C4-2B (cell line): ENCODE results near the gene PIP4K2B.

ENCODE experiments used
- H3K27ac ChIP-seq: fragments of 450-650 bp; 2 replicates; pipeline ENCODE4 v1.5.1; 2017
- ZFX ChIP-seq: fragments of 450-650 bp; IDR thresholded peaks from 2 replicates; pipeline ENCODE4 v1.6.1; 2017
- TF ChIP-seq, protein P1 (sequence below): fragments of 450-650 bp; conservative IDR thresholded peaks from 2 replicates; pipeline ENCODE4 v1.5.1; 2017; ENCODE audit warnings: mild to moderate bottlenecking

The PIP4K2B gene

DNA sequence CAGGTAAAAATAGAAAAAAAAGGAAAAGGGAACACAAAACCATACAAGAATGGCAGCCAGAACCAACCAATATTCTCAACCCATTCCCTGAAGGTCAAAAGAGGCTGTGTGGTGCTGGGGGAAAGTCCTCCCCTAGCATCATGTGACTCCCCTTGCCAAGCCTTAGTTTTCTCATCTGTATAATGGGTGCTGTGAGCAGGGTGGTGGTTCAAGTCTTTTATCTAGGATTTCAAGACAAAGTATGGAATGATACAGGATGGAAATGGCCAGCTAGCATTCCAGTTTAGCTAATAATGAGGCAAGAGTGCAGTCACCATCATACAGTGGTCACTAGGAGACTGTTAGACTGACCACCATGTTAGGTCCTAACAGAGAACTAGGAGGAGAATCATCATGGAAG lies 26.1 kb downstream of the PIP4K2B start:
- no peak overlapping the region for H3K27ac ChIP-seq

DNA sequence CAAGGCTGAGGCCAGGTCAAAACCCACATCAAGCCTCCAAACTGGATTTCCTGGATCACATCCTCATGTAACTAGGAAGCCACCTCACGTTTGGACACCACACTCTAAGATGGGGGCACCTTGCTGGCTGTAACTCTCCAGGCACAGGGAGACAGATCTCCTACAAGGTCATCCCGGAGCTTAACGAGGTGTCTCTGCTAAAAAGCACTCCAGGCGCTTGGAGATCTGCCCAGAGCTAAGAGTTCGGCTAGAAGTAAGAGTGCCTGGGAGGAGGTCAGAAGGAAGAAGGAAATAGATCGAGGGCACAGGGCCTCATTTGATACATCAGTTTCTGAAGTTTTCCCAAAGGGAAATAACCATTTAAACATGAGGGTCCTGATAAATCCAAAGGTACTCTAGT lies 30.9 kb downstream of the PIP4K2B start:
- H3K27ac ChIP-seq, result peak overlapping the region; percentile 57
- no peak for TF ChIP-seq ZFX
- TF ChIP-seq, protein P1, sequence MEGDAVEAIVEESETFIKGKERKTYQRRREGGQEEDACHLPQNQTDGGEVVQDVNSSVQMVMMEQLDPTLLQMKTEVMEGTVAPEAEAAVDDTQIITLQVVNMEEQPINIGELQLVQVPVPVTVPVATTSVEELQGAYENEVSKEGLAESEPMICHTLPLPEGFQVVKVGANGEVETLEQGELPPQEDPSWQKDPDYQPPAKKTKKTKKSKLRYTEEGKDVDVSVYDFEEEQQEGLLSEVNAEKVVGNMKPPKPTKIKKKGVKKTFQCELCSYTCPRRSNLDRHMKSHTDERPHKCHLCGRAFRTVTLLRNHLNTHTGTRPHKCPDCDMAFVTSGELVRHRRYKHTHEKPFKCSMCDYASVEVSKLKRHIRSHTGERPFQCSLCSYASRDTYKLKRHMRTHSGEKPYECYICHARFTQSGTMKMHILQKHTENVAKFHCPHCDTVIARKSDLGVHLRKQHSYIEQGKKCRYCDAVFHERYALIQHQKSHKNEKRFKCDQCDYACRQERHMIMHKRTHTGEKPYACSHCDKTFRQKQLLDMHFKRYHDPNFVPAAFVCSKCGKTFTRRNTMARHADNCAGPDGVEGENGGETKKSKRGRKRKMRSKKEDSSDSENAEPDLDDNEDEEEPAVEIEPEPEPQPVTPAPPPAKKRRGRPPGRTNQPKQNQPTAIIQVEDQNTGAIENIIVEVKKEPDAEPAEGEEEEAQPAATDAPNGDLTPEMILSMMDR, result no peak

More for the DNA sequence above, 26.1 kb downstream of the PIP4K2B start:
- TF ChIP-seq ZFX, result no peak
- TF ChIP-seq, protein P1, result no peak

DNA sequence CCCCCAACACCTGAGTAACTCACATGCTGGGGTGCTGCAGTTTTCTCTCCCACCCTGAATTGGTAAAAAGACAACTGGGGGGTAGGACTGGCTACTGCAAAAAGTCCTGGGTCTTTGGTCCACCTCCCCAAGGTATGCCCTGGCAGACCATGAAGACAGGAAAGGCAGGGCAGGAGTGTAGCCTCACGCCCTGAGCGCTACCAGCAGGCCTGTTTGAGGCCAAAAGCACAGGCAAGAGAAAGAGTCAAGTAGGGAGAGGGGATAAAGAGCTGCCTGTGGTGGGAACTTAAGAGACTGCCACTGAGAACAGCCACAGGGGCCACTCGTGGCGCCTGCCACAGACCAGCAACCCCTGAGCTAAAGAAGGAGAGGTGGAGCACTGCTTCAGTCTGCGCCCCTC lies 33.0 kb downstream of the PIP4K2B start:
- no peak for TF ChIP-seq ZFX
- TF ChIP-seq, protein P1, result no peak

DNA sequence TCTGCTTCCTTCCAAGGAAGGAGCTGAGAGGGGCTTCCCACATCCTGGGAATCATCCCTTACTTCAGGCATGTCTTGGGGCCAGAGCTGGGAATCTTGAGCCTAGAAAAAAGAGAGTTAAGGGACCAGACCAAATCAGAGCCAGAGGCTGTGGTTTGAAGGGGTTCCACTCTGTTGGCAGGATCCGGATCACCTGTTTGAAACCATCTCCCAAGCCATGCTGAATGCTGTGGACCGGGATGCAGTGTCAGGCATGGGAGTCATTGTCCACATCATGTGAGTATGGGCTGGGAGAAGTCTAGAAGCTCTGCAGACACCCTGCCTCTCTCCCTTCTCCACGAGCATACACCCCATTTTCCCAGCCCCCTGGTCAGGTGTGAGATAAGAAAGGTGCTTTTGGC lies 37.1 kb downstream of the PIP4K2B start:
- TF ChIP-seq ZFX, result no peak
- TF ChIP-seq, protein P1, result no peak
- H3K27ac ChIP-seq, result no peak overlapping the region

More for the DNA sequence above, 33.0 kb downstream of the PIP4K2B start:
- H3K27ac ChIP-seq, result no peak overlapping the region

DNA sequence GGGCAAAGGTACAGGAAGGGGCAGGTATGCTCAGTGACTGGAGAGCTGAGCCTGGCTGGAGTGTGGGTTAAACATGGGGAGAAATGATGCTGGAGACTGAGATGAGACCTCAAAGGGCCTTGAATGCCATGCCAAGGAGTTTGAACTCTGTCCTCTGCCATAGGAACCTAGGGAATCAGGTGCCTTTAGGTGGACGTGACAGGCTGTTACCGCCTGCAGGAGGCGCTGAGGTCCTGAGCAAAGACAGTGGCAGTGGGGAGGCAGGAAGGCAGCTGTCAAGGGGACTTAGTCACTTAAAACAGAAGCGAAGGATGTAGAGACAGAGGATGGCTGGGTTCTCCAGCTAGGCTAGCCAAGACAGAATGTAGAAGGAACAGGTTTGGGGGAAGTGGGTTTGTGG lies 37.7 kb downstream of the PIP4K2B start:
- TF ChIP-seq, protein P1, result no peak
- no peak for TF ChIP-seq ZFX
- no peak overlapping the region for H3K27ac ChIP-seq

DNA sequence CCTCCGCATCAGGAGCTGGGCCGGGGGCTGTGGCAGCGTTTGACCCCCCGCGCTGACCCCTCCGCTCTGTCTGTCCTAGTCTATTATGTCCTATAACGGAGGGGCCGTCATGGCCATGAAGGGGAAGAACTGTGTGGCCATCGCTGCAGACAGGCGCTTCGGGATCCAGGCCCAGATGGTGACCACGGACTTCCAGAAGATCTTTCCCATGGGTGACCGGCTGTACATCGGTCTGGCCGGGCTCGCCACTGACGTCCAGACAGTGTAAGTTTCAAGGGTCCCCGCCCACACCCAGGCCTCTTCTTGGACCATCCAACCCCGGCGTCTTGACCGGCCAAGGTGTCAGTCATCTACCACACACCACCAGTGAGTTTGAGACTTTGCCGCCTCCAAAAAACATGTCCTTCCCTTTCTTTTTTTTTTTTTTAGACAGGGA lies 46.3 kb downstream of the PIP4K2B start:
- peak overlapping the region; percentile 93 for H3K27ac ChIP-seq
- TF ChIP-seq, protein P1, result no peak
- 0 out of 2 replicates have a peak, but pooled peaks have one; percentile 6 for TF ChIP-seq ZFX

DNA sequence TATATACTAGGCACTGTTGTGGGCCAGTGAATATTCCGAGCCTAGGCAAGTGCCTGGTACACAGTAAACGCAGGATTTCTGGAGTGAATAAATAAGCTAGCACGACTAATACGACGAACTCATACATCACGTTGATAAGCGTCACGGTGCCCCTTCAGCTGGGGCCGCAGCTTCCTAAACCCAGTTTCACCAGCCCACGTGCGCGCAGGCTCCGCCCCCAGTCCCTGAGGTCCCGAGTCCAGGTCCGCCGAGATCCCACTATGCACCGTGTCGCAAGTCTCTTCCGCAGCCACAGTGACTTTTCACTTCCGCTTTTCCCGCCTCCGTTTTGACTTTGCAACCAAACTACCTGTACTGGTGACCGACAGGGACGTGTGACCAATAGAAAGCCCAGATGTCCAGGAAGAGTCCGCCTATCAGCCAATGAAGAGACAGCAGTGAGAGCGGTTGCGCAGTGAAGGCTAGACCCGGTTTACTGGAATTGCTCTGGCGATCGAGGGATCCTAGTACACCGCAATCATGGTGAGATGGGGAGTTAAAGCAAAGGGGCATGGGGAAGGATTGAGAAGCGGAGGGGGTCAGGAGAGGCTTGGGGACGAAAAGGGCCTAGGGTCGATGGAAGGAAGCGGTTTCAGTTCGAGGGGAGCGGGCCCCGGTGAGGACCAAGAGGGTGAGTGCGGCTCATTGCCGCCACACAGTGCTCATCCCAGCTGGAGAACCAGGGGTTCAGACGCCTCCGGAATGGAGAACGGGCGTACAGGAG lies 46.9 kb downstream of the PIP4K2B start, which contains the start of gene PSMB3:
Gene PSMB3, plus strand, starts transcription at position 434 of the 763 bp plus-strand sequence. Its CDS starts 86 bp downstream, at position 520.
- H3K27ac ChIP-seq, result peak within 1 kb of the TSS; percentile 93
- TF ChIP-seq ZFX, result peak; percentile 44; the same call in 1 of the 2 replicates
- TF ChIP-seq, protein P1, result no peak
